ENCODE measurements around the gene FBLN2.

FBLN2 gene

GRCh38 chr3:13544951-13545651 is 3.8 kb upstream of the FBLN2 start:
- DNase-seq (ENCODE audit: low read depth), result no peak

GRCh38 chr3:13545952-13546454 is 2.9 kb upstream of the FBLN2 start:
- H3K4me3 ChIP-seq (ENCODE audit: low read depth, low read length), result no peak overlapping the region
- no peak for DNase-seq (ENCODE audit: low read depth)

More at GRCh38 chr3:13544951-13545651, 3.8 kb upstream of the FBLN2 start:
- H3K4me3 ChIP-seq (ENCODE audit: low read depth, low read length), result no peak overlapping the region

- DNase-seq (ENCODE audit: low read depth), result no peak
- no peak overlapping the region for H3K4me3 ChIP-seq (ENCODE audit: low read depth, low read length)
Measured at GRCh38 chr3:13546667-13547171, 2.2 kb upstream of the FBLN2 start.

- no peak overlapping the region for H3K4me3 ChIP-seq (ENCODE audit: low read depth, low read length)
- DNase-seq (ENCODE audit: low read depth), result no peak
Measured at GRCh38 chr3:13547591-13548371, 1.1 kb upstream of the FBLN2 start.

- DNase-seq (ENCODE audit: low read depth), result no peak
- peak overlapping the region; percentile 22 for H3K4me3 ChIP-seq (ENCODE audit: low read depth, low read length)
Measured at GRCh38 chr3:13549623-13550422, 898 bp downstream of the FBLN2 start.

GRCh38 chr3:13550423-13550690 is 1.4 kb downstream of the FBLN2 start:
- H3K4me3 ChIP-seq (ENCODE audit: low read depth, low read length), result no peak overlapping the region
- no peak for DNase-seq (ENCODE audit: low read depth)

- H3K4me3 ChIP-seq (ENCODE audit: low read depth, low read length), result no peak overlapping the region
- no peak for DNase-seq (ENCODE audit: low read depth)
Measured at GRCh38 chr3:13550791-13551360, 2.0 kb downstream of the FBLN2 start.

GRCh38 chr3:13552857-13553652 is 4.1 kb downstream of the FBLN2 start:
- no peak overlapping the region for H3K4me3 ChIP-seq (ENCODE audit: low read depth, low read length)
- no peak for DNase-seq (ENCODE audit: low read depth)

GRCh38 chr3:13553686-13554085 is 4.8 kb downstream of the FBLN2 start:
- no peak overlapping the region for H3K4me3 ChIP-seq (ENCODE audit: low read depth, low read length)
- DNase-seq (ENCODE audit: low read depth), result no peak

- H3K4me3 ChIP-seq (ENCODE audit: low read depth, low read length), result no peak overlapping the region
- DNase-seq (ENCODE audit: low read depth), result no peak
Measured at GRCh38 chr3:13555753-13556152, 6.8 kb downstream of the FBLN2 start.

- no peak for DNase-seq (ENCODE audit: low read depth)
- no peak overlapping the region for H3K4me3 ChIP-seq (ENCODE audit: low read depth, low read length)
Measured at GRCh38 chr3:13556207-13556606, 7.3 kb downstream of the FBLN2 start.

- no peak for DNase-seq (ENCODE audit: low read depth)
- H3K4me3 ChIP-seq (ENCODE audit: low read depth, low read length), result no peak overlapping the region
Measured at GRCh38 chr3:13556917-13557316, 8.0 kb downstream of the FBLN2 start.

GRCh38 chr3:13557417-13557816 is 8.5 kb downstream of the FBLN2 start:
- no peak overlapping the region for H3K4me3 ChIP-seq (ENCODE audit: low read depth, low read length)
- no peak for DNase-seq (ENCODE audit: low read depth)

GRCh38 chr3:13557926-13558325 is 9.0 kb downstream of the FBLN2 start:
- DNase-seq (ENCODE audit: low read depth), result no peak
- H3K4me3 ChIP-seq (ENCODE audit: low read depth, low read length), result no peak overlapping the region

GRCh38 chr3:13558651-13559050 is 9.7 kb downstream of the FBLN2 start:
- no peak overlapping the region for H3K4me3 ChIP-seq (ENCODE audit: low read depth, low read length)
- DNase-seq (ENCODE audit: low read depth), result no peak

- H3K4me3 ChIP-seq (ENCODE audit: low read depth, low read length), result no peak overlapping the region
- no peak for DNase-seq (ENCODE audit: low read depth)
Measured at GRCh38 chr3:13559764-13560525, 11.0 kb downstream of the FBLN2 start.

GRCh38 chr3:13561376-13561775 is 12.5 kb downstream of the FBLN2 start:
- DNase-seq (ENCODE audit: low read depth), result no peak
- H3K4me3 ChIP-seq (ENCODE audit: low read depth, low read length), result no peak overlapping the region

GRCh38 chr3:13561967-13562366 is 13.0 kb downstream of the FBLN2 start:
- no peak for DNase-seq (ENCODE audit: low read depth)
- H3K4me3 ChIP-seq (ENCODE audit: low read depth, low read length), result no peak overlapping the region

Data from skeletal muscle cell (primary cell).